SK-N-SH treated with all-trans-retinoic acid at 6 μM for 48 hours (cell line): ENCODE results near the gene CARD10.

Experiments used
- ATAC-seq: fragments of 200-7000 bp; cut with Tn5 transposase; 3 replicates; pipeline ENCODE4 v1.9.1; 2020; ENCODE audit warnings: mild to moderate bottlenecking, moderate library complexity
- BACH2 ChIP-seq: fragments of 250-450 bp; sonication (Bioruptor Pico); IDR thresholded peaks from 2 replicates; pipeline ENCODE4 v1.9.0; 2021; ENCODE audit warnings: mild to moderate bottlenecking, borderline replicate concordance
- CREB5 ChIP-seq: fragments of 250-450 bp; sonication (Bioruptor Pico); IDR thresholded peaks from 2 replicates; pipeline ENCODE4 v1.5.1; 2020; ENCODE audit warnings: low read depth, mild to moderate bottlenecking, moderate library complexity
- ESRRG ChIP-seq: fragments of 250-450 bp; sonication (Bioruptor Pico); IDR thresholded peaks from 2 replicates; pipeline ENCODE4 v1.6.1; 2021; ENCODE audit warnings: mild to moderate bottlenecking
- OSR1 ChIP-seq: fragments of 250-450 bp; sonication (Bioruptor Pico); IDR thresholded peaks from 2 replicates; pipeline ENCODE4 v1.8.0; 2022; ENCODE audit warnings: moderate library complexity, mild to moderate bottlenecking, inconsistent platforms
- PATZ1 ChIP-seq: fragments of 250-450 bp; sonication (Bioruptor Pico); IDR thresholded peaks from 2 replicates; pipeline ENCODE4 v1.8.0; 2020; ENCODE audit warnings: mild to moderate bottlenecking, moderate library complexity, borderline replicate concordance
- POU6F1 ChIP-seq: fragments of 250-450 bp; sonication (Bioruptor Pico); IDR thresholded peaks from 2 replicates; pipeline ENCODE4 v1.8.0; 2021; ENCODE audit warnings: low read depth, mild to moderate bottlenecking, moderate library complexity, borderline replicate concordance
- RARB ChIP-seq: fragments of 250-450 bp; sonication (Bioruptor Pico); IDR thresholded peaks from 2 replicates; pipeline ENCODE4 v1.8.0; 2021; ENCODE audit warnings: mild to moderate bottlenecking, moderate library complexity
- SNAI2 ChIP-seq: fragments of 250-450 bp; sonication (Bioruptor Pico); IDR thresholded peaks from 2 replicates; pipeline ENCODE4 v1.5.0; 2020; ENCODE audit warnings: mild to moderate bottlenecking, moderate library complexity
- TOX ChIP-seq: fragments of 250-450 bp; sonication (Bioruptor Pico); IDR thresholded peaks from 2 replicates; pipeline ENCODE4 v1.8.0; 2021; ENCODE audit warnings: mild to moderate bottlenecking, moderate library complexity, borderline replicate concordance
- TSHZ2 ChIP-seq: fragments of 250-450 bp; sonication (Bioruptor Pico); IDR thresholded peaks from 2 replicates; pipeline ENCODE4 v1.5.0; 2020; ENCODE audit warnings: mild to moderate bottlenecking, moderate library complexity
- ZFP3 ChIP-seq: fragments of 250-450 bp; sonication (Bioruptor Pico); IDR thresholded peaks from 2 replicates; pipeline ENCODE4 v1.5.0; 2020; ENCODE audit warnings: mild to moderate bottlenecking, moderate library complexity
- ZFP30 ChIP-seq: fragments of 450-650 bp; formaldehyde crosslinking; IDR thresholded peaks from 2 replicates; pipeline ENCODE4 v1.5.0; 2022; ENCODE audit warnings: mild to moderate bottlenecking, moderate library complexity
- ZNF70 ChIP-seq: fragments of 450-650 bp; formaldehyde crosslinking; IDR thresholded peaks from 2 replicates; pipeline ENCODE4 v1.5.0; 2020; ENCODE audit warnings: mild to moderate bottlenecking, moderate library complexity
- ZNF8 ChIP-seq: fragments of 450-650 bp; formaldehyde crosslinking; IDR thresholded peaks from 2 replicates; pipeline ENCODE4 v1.5.0; 2020; ENCODE audit warnings: mild to moderate bottlenecking, moderate library complexity

CARD10 gene

GRCh38 chr22:37480387-37481346 lies 38.5 kb downstream of the CARD10 start:
- TF ChIP-seq TOX (CRISPR knock-in tag) (no peak), RARB (CRISPR knock-in tag) (no peak), SNAI2 (no peak), ZFP30 (CRISPR knock-in tag) (no peak), ZNF70 (no peak), BACH2 (no peak)
- no peak for ATAC-seq

- TF ChIP-seq BACH2 (no peak), OSR1 (CRISPR knock-in tag) (no peak)
- TF ChIP-seq, all 23 proteins: peak for 0
- ATAC-seq, result no peak
Observed at GRCh38 chr22:37479196-37479595, 40.0 kb downstream of the CARD10 start.

- ATAC-seq, result no peak
Observed at GRCh38 chr22:37476389-37477329, 42.6 kb downstream of the CARD10 start.

GRCh38 chr22:37474447-37475090 lies 44.6 kb downstream of the CARD10 start:
- ATAC-seq, result no peak
- TF ChIP-seq POU6F1 (CRISPR knock-in tag), result no peak
- no peak for TF ChIP-seq ZFP3 (CRISPR knock-in tag)
- TF ChIP-seq ZNF8 (CRISPR knock-in tag), result no peak
- TF ChIP-seq PATZ1 (CRISPR knock-in tag), result no peak
- no peak for TF ChIP-seq RARB (CRISPR knock-in tag)
- TF ChIP-seq ZFP30 (CRISPR knock-in tag), result no peak

More at GRCh38 chr22:37476389-37477329, 42.6 kb downstream of the CARD10 start:
- TF ChIP-seq SNAI2 (no peak), TSHZ2 (CRISPR knock-in tag) (no peak), TOX (CRISPR knock-in tag) (no peak), ESRRG (no peak), PATZ1 (CRISPR knock-in tag) (no peak), ZNF8 (CRISPR knock-in tag) (no peak), CREB5 (CRISPR knock-in tag) (no peak)
